PC-9 (cell line): ENCODE data around the gene DMXL1.

Experiments used
- CTCF ChIP-seq: fragments of 200-600 bp; sonication (generic); conservative IDR thresholded peaks from 2 replicates; pipeline ENCODE4 v1.6.1; 2017; ENCODE audit warnings: mixed run types, antibody characterized with exemption, mild to moderate bottlenecking, moderate library complexity
- EZH2 ChIP-seq: fragments of 200-600 bp; sonication (generic); IDR thresholded peaks from 2 replicates; pipeline ENCODE4 v1.8.0; 2017; ENCODE audit warnings: antibody characterized with exemption, low read depth

- TF ChIP-seq CTCF: no peak
- TF ChIP-seq EZH2: no peak
These were observed 146.3 kb downstream of the DMXL1 start for GRCh38 chr5:119217183-119217582.
